ENCODE results near the gene BACH2.

GRCh38 chr6:90199900-90200299 is 96.7 kb downstream of the BACH2 start:
- TF ChIP-seq CTCF (IDR thresholded peaks at IDR 0.05; ENCODE audit: insufficient read depth, low read length, poor library complexity, severe bottlenecking) = no peak
- no peak for TF ChIP-seq EZH2phosphoT487 (conservative IDR thresholded peaks at IDR 0.05; ENCODE audit: low read length)
